IPS-NIHi7 (cell line): ENCODE measurements around the gene PIAS4.
A peak's percentile ranks its signal among the peaks of the same experiment; 100 is the strongest.

Source experiments
- DNase-seq: peaks from one replicate; pipeline ENCODE4 v3.0.0; 2012; ENCODE audit warnings: mixed read lengths; ENCODE audit errors: extremely low spot score

The PIAS4 gene

GRCh38 chr19:4059891-4060620 lies 52.5 kb downstream of the PIAS4 start:
- DNase-seq, result no peak

- no peak for DNase-seq
Measured at GRCh38 chr19:4060621-4061177, 53.2 kb downstream of the PIAS4 start.

- DNase-seq, result no peak
Measured at GRCh38 chr19:4061178-4061682, 53.7 kb downstream of the PIAS4 start.

GRCh38 chr19:4061683-4062418 lies 54.3 kb downstream of the PIAS4 start:
- DNase-seq, result no peak

- DNase-seq, result no peak
Measured at GRCh38 chr19:4062419-4063368, 55.2 kb downstream of the PIAS4 start.

GRCh38 chr19:4063369-4064148 lies 56.0 kb downstream of the PIAS4 start:
- no peak for DNase-seq

- no peak for DNase-seq
Measured at GRCh38 chr19:4064149-4064495, 56.6 kb downstream of the PIAS4 start.

GRCh38 chr19:4064496-4065260 lies 57.1 kb downstream of the PIAS4 start:
- no peak for DNase-seq

GRCh38 chr19:4065430-4066175 lies 58.1 kb downstream of the PIAS4 start:
- DNase-seq, result peak; percentile 99

GRCh38 chr19:4066176-4066606 lies 58.7 kb downstream of the PIAS4 start:
- DNase-seq, result no peak

- peak; percentile 58 for DNase-seq
Measured at GRCh38 chr19:4066682-4067395, 59.3 kb downstream of the PIAS4 start, which contains the start of gene ZBTB7A. Gene ZBTB7A, minus strand, starts transcription at chr19:4066899. Its CDS starts 11,667 bp downstream, at chr19:4055232.

- no peak for DNase-seq
Measured at GRCh38 chr19:4067396-4068046, 60.0 kb downstream of the PIAS4 start.

GRCh38 chr19:4068047-4068966 lies 60.8 kb downstream of the PIAS4 start:
- DNase-seq, result no peak

- no peak for DNase-seq
Measured at GRCh38 chr19:4069331-4069959, 61.9 kb downstream of the PIAS4 start.

GRCh38 chr19:4071610-4072009 lies 64.1 kb downstream of the PIAS4 start:
- DNase-seq, result no peak

GRCh38 chr19:4075373-4075772 lies 67.8 kb downstream of the PIAS4 start:
- no peak for DNase-seq

GRCh38 chr19:4077007-4077374 lies 69.5 kb downstream of the PIAS4 start:
- no peak for DNase-seq
